Measurements from ENCODE around the gene CLCN5. TPM values are rescaled to one million over a fixed set of nuclear protein-coding genes. Genes with fewer than 3 reads are reported as not detected.

Gene CLCN5
- total RNA-seq, 1 experiment from 2014 or later: 10.7 TPM

GRCh38 chrX:49912086-49912485 lies 10.3 kb upstream of the CLCN5 start:
- no peak for DNase-seq (ENCODE audit: low spot score)
- TF ChIP-seq MLX (CRISPR knock-in tag; IDR thresholded peaks at IDR 0.05) (no peak), ATF2 (CRISPR knock-in tag; IDR thresholded peaks at IDR 0.05; ENCODE audit: borderline replicate concordance, low read depth) (no peak), IRF1 (CRISPR knock-in tag; IDR thresholded peaks at IDR 0.05) (no peak), ZNF671 (CRISPR knock-in tag; IDR thresholded peaks at IDR 0.05) (no peak), MYBL2 (CRISPR knock-in tag; IDR thresholded peaks at IDR 0.05) (no peak), FOXJ3 (CRISPR knock-in tag; IDR thresholded peaks at IDR 0.05; ENCODE audit: borderline replicate concordance) (no peak), CBFB (CRISPR knock-in tag; IDR thresholded peaks at IDR 0.05; ENCODE audit: low read depth) (no peak), RELA (CRISPR knock-in tag; IDR thresholded peaks at IDR 0.05; ENCODE audit: borderline replicate concordance) (no peak), TEAD1 (CRISPR knock-in tag; IDR thresholded peaks at IDR 0.05) (no peak), TCF7 (CRISPR knock-in tag; IDR thresholded peaks at IDR 0.05; ENCODE audit: low read depth) (no peak), ZNF281 (CRISPR knock-in tag; IDR thresholded peaks at IDR 0.05) (no peak), E2F4 (CRISPR knock-in tag; IDR thresholded peaks at IDR 0.05; ENCODE audit: borderline replicate concordance, low read depth) (no peak), CREM (CRISPR knock-in tag; IDR thresholded peaks at IDR 0.05) (no peak), ATF3 (CRISPR knock-in tag; conservative IDR thresholded peaks at IDR 0.05) (no peak), ZMAT4 (CRISPR knock-in tag; IDR thresholded peaks at IDR 0.05) (no peak), ZNF396 (CRISPR knock-in tag; IDR thresholded peaks at IDR 0.05; ENCODE audit: borderline replicate concordance) (no peak), IRF2 (CRISPR knock-in tag; IDR thresholded peaks at IDR 0.05; ENCODE audit: borderline replicate concordance, low read depth) (no peak), E2F1 (CRISPR knock-in tag; IDR thresholded peaks at IDR 0.05) (no peak), ZNF416 (CRISPR knock-in tag; IDR thresholded peaks at IDR 0.05) (no peak)
- no peak overlapping the region for H3K4me3 Mint-ChIP-seq
- ChIA-PET CTCF (interaction anchor here (0.7 to 2.3 kb wide), 2 partner anchors 28 to 276 kb away, joined by 5 to 12 read pairs; no protein-coding TSS in a partner anchor), POLR2A (no interaction called here)
- no peaks in the 10 kb centered on the region; the same call in 1 of the 2 replicates for H3K27me3 Mint-ChIP-seq (ENCODE audit: low read depth)
- H3K9me3 Mint-ChIP-seq: no peaks in the 10 kb centered on the region
- H3K27ac Mint-ChIP-seq: no peak overlapping the region
- H3K36me3 Mint-ChIP-seq: no peaks in the 10 kb centered on the region
- ATAC-seq: no peak
- H3K4me1 Mint-ChIP-seq: no peaks in the 10 kb centered on the region
